K562 (cell line): ENCODE data around the gene KMT5B. TPM values are rescaled to one million over a fixed set of nuclear protein-coding genes. Genes with fewer than 3 reads are reported as not detected.

Source experiments
- CBFB ChIP-seq: sonication (generic); formaldehyde crosslinking; IDR thresholded peaks from 2 replicates; pipeline ENCODE4 v1.4.0; 2020; ENCODE audit warnings: mild to moderate bottlenecking, missing genetic modification reagents
- DEAF1 ChIP-seq: fragments of 450-650 bp; formaldehyde crosslinking; IDR thresholded peaks from 2 replicates; pipeline ENCODE4 v1.4.0; 2020; ENCODE audit warnings: mild to moderate bottlenecking, moderate library complexity
- KAT7 ChIP-seq: sonication (generic); formaldehyde crosslinking; IDR thresholded peaks from 2 replicates; pipeline ENCODE4 v1.8.0; 2022; ENCODE audit warnings: missing genetic modification reagents, mild to moderate bottlenecking, borderline replicate concordance
- RBM17 ChIP-seq: fragments of 200-400 bp; formaldehyde crosslinking; IDR thresholded peaks from 2 replicates; pipeline ENCODE4 v1.6.1; 2017; ENCODE audit warnings: low read depth, mild to moderate bottlenecking, low read length, borderline replicate concordance
- SMARCB1 ChIP-seq: IDR thresholded peaks from 2 replicates; pipeline ENCODE4 v1.6.1; 2011; ENCODE audit warnings: improper control_type of control experiment, low read depth; ENCODE audit not compliant: insufficient read length
- STAT6 ChIP-seq: sonication (generic); formaldehyde crosslinking; IDR thresholded peaks from 2 replicates; pipeline ENCODE4 v1.8.1; 2023; ENCODE audit warnings: mild to moderate bottlenecking, missing genetic modification reagents
- XRCC4 ChIP-seq: IDR thresholded peaks from one replicate; pipeline ENCODE4 v1.6.1; 2011; ENCODE audit not compliant: insufficient read depth, insufficient read length; ENCODE audit errors: extremely low read depth
- ZBTB40 ChIP-seq, 2 experiments: fragments of 450-650 bp in 1 of 2; sonication (generic) in 1 of 2; formaldehyde crosslinking in 1 of 2; IDR thresholded peaks; 2 replicates each; pipeline versions ENCODE4 v1.7.1 to v1.9.0; 2016 to 2022; ENCODE audit warnings: inconsistent platforms in 1 of 2, mild to moderate bottlenecking in 1 of 2, missing genetic modification reagents in 1 of 2
- ZFPM2 ChIP-seq: fragments of 250-450 bp; sonication (Bioruptor Pico); IDR thresholded peaks from 2 replicates; pipeline ENCODE4 v1.5.1; 2022; ENCODE audit warnings: mild to moderate bottlenecking
- polyA plus RNA-seq, 8 experiments: library from polyadenylated mRNA; depleted of rRNA in 4 of 8; stranded (reverse) in 5 of 8; unstranded in 3 of 8; fragments of >200 nt; fragmentation: Nextera tagmentation in 2 of 8; fragmentation: Illumina TruSeq in 1 of 8; extraction: Ambion mirVana in 2 of 8; extraction: Trizol in 1 of 8; gene quantifications; 2 replicates each; pipeline versions ENCODE4 v1.2.1 to v1.2.3, GENCODE V29; 2011 to 2014; ENCODE audit warnings: inconsistent platforms in 1 of 8, missing spikeins in 1 of 8
- total RNA-seq, 7 experiments: library from RNA; depleted of rRNA in 6 of 7; stranded (reverse); fragments of >200 nt in 6 of 7; fragmentation: Illumina TruSeq in 2 of 7; extraction: Trizol in 2 of 7; gene quantifications; 2 replicates each; pipeline versions ENCODE4 v1.2.1 to v1.2.3, GENCODE V29; 2011 to 2021; ENCODE audit warnings: low replicate concordance in 1 of 7
- TF ChIP-seq, protein P1 (sequence below), 3 experiments: IDR thresholded peaks in 2 of 3; conservative IDR thresholded peaks in 1 of 3; 2 replicates each; pipeline ENCODE4 v1.5.1; 2011 to 2012; ENCODE audit warnings: low read length in 3 of 3, mild to moderate bottlenecking in 3 of 3, control low read depth in 2 of 3, improper control_type of control experiment in 1 of 3, inconsistent platforms in 1 of 3, low read depth in 1 of 3, mixed read lengths in 1 of 3, moderate library complexity in 1 of 3; ENCODE audit not compliant: insufficient read depth in 2 of 3

The KMT5B gene
- total and polyA plus RNA-seq, 9 of the 15 experiments (the other 6 are each of a cell fraction or from before 2014, with no cell fraction given): 7.3 to 27.3 (median 20.9) TPM

DNA sequence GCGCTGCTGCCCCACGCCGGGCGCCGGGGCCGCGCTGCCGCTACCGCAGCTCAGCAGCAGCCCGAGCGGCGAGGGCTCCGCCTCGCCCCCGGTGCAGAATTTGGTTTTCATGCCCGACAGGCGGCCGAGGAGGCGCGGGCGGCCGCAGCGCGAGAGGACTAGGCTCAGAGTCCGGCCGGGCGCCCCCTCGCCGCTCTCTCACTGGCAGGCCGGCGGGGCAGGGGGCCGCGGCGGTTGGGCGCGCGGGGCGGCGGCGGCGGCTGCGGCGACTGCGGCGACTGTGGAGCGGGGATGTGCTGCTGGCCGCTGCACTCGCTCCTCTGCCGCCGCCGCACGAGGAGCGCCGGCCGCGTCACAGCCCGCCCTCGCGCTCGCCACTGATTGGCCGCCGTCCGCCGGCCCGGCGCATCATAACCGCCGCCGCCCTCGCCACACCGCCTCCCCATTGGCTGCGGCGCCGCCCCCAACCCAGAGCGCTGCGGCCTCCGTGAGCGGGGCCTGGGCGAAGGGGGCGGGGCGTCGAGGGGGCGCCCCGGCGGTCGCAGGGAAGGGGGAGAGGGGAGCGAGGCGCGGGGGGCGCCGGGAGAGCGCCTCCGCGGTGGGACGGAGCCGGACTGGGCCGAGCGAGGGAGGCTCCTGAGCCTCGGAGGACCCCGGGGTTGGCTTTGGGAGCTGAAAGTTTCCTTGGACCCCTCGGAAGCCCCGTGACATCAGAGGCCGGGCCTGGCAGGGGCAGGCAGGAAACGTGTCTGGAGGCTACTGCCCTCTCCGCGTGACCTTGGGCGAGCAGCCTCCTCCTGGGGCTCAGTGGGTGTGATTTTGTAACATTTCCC, 91.8 kb downstream of the KMT5B start, which contains the start of gene CHKA (continued):
- no peak for TF ChIP-seq DEAF1 (CRISPR knock-in tag)
- no peak for TF ChIP-seq SMARCB1
- TF ChIP-seq, protein P1, sequence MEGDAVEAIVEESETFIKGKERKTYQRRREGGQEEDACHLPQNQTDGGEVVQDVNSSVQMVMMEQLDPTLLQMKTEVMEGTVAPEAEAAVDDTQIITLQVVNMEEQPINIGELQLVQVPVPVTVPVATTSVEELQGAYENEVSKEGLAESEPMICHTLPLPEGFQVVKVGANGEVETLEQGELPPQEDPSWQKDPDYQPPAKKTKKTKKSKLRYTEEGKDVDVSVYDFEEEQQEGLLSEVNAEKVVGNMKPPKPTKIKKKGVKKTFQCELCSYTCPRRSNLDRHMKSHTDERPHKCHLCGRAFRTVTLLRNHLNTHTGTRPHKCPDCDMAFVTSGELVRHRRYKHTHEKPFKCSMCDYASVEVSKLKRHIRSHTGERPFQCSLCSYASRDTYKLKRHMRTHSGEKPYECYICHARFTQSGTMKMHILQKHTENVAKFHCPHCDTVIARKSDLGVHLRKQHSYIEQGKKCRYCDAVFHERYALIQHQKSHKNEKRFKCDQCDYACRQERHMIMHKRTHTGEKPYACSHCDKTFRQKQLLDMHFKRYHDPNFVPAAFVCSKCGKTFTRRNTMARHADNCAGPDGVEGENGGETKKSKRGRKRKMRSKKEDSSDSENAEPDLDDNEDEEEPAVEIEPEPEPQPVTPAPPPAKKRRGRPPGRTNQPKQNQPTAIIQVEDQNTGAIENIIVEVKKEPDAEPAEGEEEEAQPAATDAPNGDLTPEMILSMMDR (IDR thresholded peaks at IDR 0.05 in 2 of 3, conservative IDR thresholded peaks at IDR 0.05 in 1 of 3; ENCODE audit: insufficient read depth in 2 of 3, low read depth in 1 of 3, low read length in 3 of 3): no peak
- no peak for TF ChIP-seq ZBTB40 (IDR thresholded peaks at IDR 0.05)
- TF ChIP-seq ZBTB40 (CRISPR knock-in tag; IDR thresholded peaks at IDR 0.05): no peak
- TF ChIP-seq RBM17: no peak
- no peak for TF ChIP-seq STAT6
- TF ChIP-seq CBFB (CRISPR knock-in tag): no peak
- no peak for TF ChIP-seq XRCC4
- TF ChIP-seq ZFPM2 (CRISPR knock-in tag): no peak
- TF ChIP-seq KAT7 (CRISPR knock-in tag): no peak
